D721Med (cell line): ENCODE measurements around the gene EXOG.

Experiments
- DNase-seq: peaks from one replicate; pipeline ENCODE4 v3.0.0; 2011; ENCODE audit warnings: low spot score; ENCODE audit not compliant: insufficient read length
- FAIRE-seq: peaks from 2 replicates; lab custom pipeline; 2011; peaks lifted over from hg19 to GRCh38; lab: Jason Lieb, UNC
- CTCF ChIP-seq: IDR thresholded peaks from 2 replicates; pipeline ENCODE4 v1.5.1; 2012; ENCODE audit warnings: mild to moderate bottlenecking, control low read depth; ENCODE audit not compliant: insufficient read depth; ENCODE audit errors: missing control alignments

Gene EXOG

GRCh38 chr3:38496131-38496910 is at the start of gene EXOG:
Gene EXOG (plus strand): TSS chr3:38496340. CDS start chr3:38496368, 28 bp downstream.
- FAIRE-seq (no peak), DNase-seq (peak; percentile 92)
- TF ChIP-seq CTCF = peak; percentile 66

- TF ChIP-seq CTCF = no peak
- FAIRE-seq = no peak
- DNase-seq = no peak
Observed at GRCh38 chr3:38446812-38447211, 49.3 kb upstream of the EXOG start.

GRCh38 chr3:38450853-38451252 is 45.3 kb upstream of the EXOG start:
- DNase-seq = no peak
- FAIRE-seq = no peak
- TF ChIP-seq CTCF = no peak

- no peak for TF ChIP-seq CTCF
- FAIRE-seq (no peak), DNase-seq (peak; percentile 84)
Observed at GRCh38 chr3:38453075-38453912, 42.8 kb upstream of the EXOG start, which contains the start of gene ACVR2B. Gene ACVR2B (plus strand): TSS chr3:38453890. CDS start chr3:38454323, 433 bp downstream.

GRCh38 chr3:38453913-38454177 is 42.3 kb upstream of the EXOG start:
- TF ChIP-seq CTCF = no peak
- DNase-seq (no peak), FAIRE-seq (no peak)

GRCh38 chr3:38454178-38454883 is 41.8 kb upstream of the EXOG start:
- no peak for DNase-seq
- no peak for TF ChIP-seq CTCF
- no peak for FAIRE-seq
